Fibroblast of lung (primary cell): Measurements from ENCODE around the gene CCDC61. TPM values are rescaled to one million over a fixed set of nuclear protein-coding genes. Genes with fewer than 3 reads are reported as not detected.

ENCODE experiments used
- DNase-seq, 2 donors: peaks; one replicate each; pipeline versions ENCODE4 v3.0.0 to v3.0.0-alpha.2; 2010; ENCODE audit warnings: low read depth in 2 of 2
- H2AFZ ChIP-seq: 2 replicates; pipeline ENCODE4 v1.5.1; 2012; ENCODE audit warnings: low read length, control low read depth, inconsistent platforms
- H3K27ac ChIP-seq: 2 replicates; pipeline ENCODE4 v1.5.1; 2011; ENCODE audit warnings: low read length, control low read depth; ENCODE audit not compliant: insufficient read depth
- H3K27me3 ChIP-seq: 2 replicates; pipeline ENCODE4 v1.5.1; 2011; ENCODE audit warnings: mild to moderate bottlenecking, low read length; ENCODE audit not compliant: control insufficient read depth, insufficient read depth
- H3K36me3 ChIP-seq: 2 replicates; pipeline ENCODE4 v1.5.1; 2011; ENCODE audit warnings: low read length; ENCODE audit not compliant: control insufficient read depth, insufficient read depth
- H3K4me1 ChIP-seq: 2 replicates; pipeline ENCODE4 v1.5.1; 2011; ENCODE audit warnings: low read length; ENCODE audit not compliant: control insufficient read depth, insufficient read depth; ENCODE audit errors: extremely low read depth
- H3K4me2 ChIP-seq: 2 replicates; pipeline ENCODE4 v1.5.1; 2011; ENCODE audit warnings: low read length, control low read depth; ENCODE audit not compliant: insufficient read depth; ENCODE audit errors: extremely low read depth
- H3K4me3 ChIP-seq, 4 experiments: fragments of 200-600 bp in 1 of 4; sonication (generic) in 1 of 4; replicated peaks in 1 of 4; 2 replicates each; pipeline ENCODE4 v1.5.1; 2011 to 2016; ENCODE audit warnings: low read length in 4 of 4, low read depth in 3 of 4, mild to moderate bottlenecking in 3 of 4, control low read depth in 2 of 4, inconsistent platforms in 1 of 4, mixed read lengths in 1 of 4; ENCODE audit not compliant: insufficient read depth in 1 of 4; ENCODE audit errors: control extremely low read depth in 1 of 4
- H3K79me2 ChIP-seq: 2 replicates; pipeline ENCODE4 v1.5.1; 2012; ENCODE audit warnings: mild to moderate bottlenecking, low read length, inconsistent platforms; ENCODE audit not compliant: control insufficient read depth, insufficient read depth
- H3K9ac ChIP-seq: 2 replicates; pipeline ENCODE4 v1.5.1; 2011; ENCODE audit warnings: mild to moderate bottlenecking, low read length, control low read depth; ENCODE audit not compliant: insufficient read depth
- H3K9me3 ChIP-seq: 2 replicates; pipeline ENCODE4 v1.5.1; 2012; ENCODE audit warnings: low read depth, low read length; ENCODE audit not compliant: control insufficient read depth, insufficient read depth
- H4K20me1 ChIP-seq: 2 replicates; pipeline ENCODE4 v1.5.1; 2011; ENCODE audit warnings: low read length; ENCODE audit not compliant: control insufficient read depth, insufficient read depth; ENCODE audit errors: extremely low read depth
- EZH2 ChIP-seq: IDR thresholded peaks from 2 replicates; pipeline ENCODE4 v1.5.1; 2012; ENCODE audit warnings: low read length, control low read depth, mild to moderate bottlenecking; ENCODE audit errors: missing control alignments
- polyA plus RNA-seq, 2 donors: library from polyadenylated mRNA; depleted of rRNA in 1 of 2; stranded (reverse) in 1 of 2; unstranded in 1 of 2; fragments of >200 nt; gene quantifications; 2 replicates each; pipeline ENCODE4 v1.2.1, GENCODE V29; 2011 to 2012; ENCODE audit warnings: missing spikeins in 1 of 2
- total RNA-seq: library from RNA; depleted of rRNA; stranded (reverse); fragments of >200 nt; gene quantifications from 2 replicates; pipeline ENCODE4 v1.2.1, GENCODE V29; 2014
- TF ChIP-seq, protein P1 (sequence below), 2 donors: IDR thresholded peaks in 1 of 2; conservative IDR thresholded peaks in 1 of 2; 1 replicate in 1 of 2; 2 replicates in 1 of 2; pipeline ENCODE4 v1.5.1; 2011 to 2012; ENCODE audit warnings: low read length in 2 of 2, control low read depth in 1 of 2, inconsistent platforms in 1 of 2, low read depth in 1 of 2, mild to moderate bottlenecking in 1 of 2

CCDC61 gene
- total and polyA plus RNA-seq, 2 donors (not counting 1 experiment from before 2014, with no cell fraction given), result 4.5 to 8.9 TPM

DNA sequence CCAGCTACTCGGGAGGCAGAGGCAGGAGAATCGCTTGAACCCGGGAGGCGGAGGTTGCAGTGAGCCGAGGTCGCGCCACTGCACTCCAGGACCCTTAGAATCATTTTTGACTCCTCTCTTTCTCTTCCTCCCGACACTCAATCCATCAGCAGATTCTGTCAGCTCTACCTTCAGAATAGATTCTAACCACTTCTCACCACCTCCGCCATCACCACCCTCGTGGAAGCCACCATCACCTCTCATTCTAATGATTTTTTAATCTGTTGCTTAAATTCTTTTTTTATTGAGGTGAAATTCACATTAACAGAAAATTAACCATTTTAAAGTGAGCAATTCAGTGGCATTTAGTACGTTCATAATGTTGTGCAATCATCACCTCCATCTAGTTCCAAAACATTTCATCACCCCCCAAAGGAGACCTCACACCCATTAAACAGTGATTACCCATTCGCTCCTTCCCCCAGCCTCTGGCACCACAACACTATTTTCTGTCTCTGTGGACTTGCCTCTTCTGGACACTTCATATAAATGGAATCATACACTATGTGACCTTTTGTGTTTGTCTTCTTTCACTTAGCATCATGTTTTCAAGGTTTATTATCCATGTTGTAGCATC, 5.0 kb upstream of the CCDC61 start:
- TF ChIP-seq, protein P1, sequence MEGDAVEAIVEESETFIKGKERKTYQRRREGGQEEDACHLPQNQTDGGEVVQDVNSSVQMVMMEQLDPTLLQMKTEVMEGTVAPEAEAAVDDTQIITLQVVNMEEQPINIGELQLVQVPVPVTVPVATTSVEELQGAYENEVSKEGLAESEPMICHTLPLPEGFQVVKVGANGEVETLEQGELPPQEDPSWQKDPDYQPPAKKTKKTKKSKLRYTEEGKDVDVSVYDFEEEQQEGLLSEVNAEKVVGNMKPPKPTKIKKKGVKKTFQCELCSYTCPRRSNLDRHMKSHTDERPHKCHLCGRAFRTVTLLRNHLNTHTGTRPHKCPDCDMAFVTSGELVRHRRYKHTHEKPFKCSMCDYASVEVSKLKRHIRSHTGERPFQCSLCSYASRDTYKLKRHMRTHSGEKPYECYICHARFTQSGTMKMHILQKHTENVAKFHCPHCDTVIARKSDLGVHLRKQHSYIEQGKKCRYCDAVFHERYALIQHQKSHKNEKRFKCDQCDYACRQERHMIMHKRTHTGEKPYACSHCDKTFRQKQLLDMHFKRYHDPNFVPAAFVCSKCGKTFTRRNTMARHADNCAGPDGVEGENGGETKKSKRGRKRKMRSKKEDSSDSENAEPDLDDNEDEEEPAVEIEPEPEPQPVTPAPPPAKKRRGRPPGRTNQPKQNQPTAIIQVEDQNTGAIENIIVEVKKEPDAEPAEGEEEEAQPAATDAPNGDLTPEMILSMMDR (conservative IDR thresholded peaks at IDR 0.05 in 1 of 2, IDR thresholded peaks at IDR 0.05 in 1 of 2; ENCODE audit: low read depth in 1 of 2, low read length in 2 of 2), result no peak
- TF ChIP-seq EZH2, result no peak
- Histone ChIP-seq H3K4me2 (no peak overlapping the region), H3K4me3 (no peak overlapping the region), H3K9ac (no peak overlapping the region), H3K4me1 (peaks cover 2% of the 10 kb centered on the region), H4K20me1 (no peaks in the 10 kb centered on the region), H3K27ac (no peak overlapping the region), H3K36me3 (no peaks in the 10 kb centered on the region), H3K27me3 (no peaks in the 10 kb centered on the region), H3K79me2 (no peaks in the 10 kb centered on the region), H2AFZ (no peak overlapping the region), H3K9me3 (no peaks in the 10 kb centered on the region)
- DNase-seq, result no peak

DNA sequence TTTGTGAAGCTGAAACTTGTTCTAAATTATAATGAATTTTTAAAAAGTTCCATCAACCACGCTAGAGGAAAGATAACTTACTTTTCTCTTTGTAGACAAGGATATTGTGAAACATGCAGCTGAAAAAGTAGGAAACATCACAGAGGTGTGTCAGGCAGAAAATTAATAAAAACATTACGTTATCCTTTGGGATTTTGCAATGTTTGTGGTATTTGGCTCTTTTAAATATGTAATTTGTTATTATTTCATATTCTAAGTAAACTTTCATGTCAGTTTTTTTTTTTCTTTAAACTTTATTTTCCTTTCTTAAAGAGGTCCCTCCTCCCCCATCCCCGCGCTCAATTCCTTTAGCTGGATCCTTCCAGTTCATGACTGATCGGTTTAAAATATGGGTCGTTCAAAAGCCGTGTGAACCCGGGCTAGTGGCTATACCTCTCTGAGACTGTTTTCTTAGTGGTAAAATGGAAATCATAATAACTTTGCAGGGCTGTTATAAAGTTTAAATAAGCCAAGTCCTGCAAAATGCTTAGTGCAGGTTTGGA, 740 bp upstream of the CCDC61 start:
- TF ChIP-seq, protein P1 (conservative IDR thresholded peaks at IDR 0.05 in 1 of 2, IDR thresholded peaks at IDR 0.05 in 1 of 2; ENCODE audit: low read depth in 1 of 2, low read length in 2 of 2), result no peak
- no peak for TF ChIP-seq EZH2
- Histone ChIP-seq H3K27ac (no peak overlapping the region), H3K4me1 (peaks cover 2% of the 10 kb centered on the region), H3K27me3 (no peaks in the 10 kb centered on the region), H3K4me2 (peak overlapping the region; percentile 49), H3K9ac (no peak overlapping the region), H4K20me1 (no peaks in the 10 kb centered on the region), H3K9me3 (no peaks in the 10 kb centered on the region), H3K79me2 (no peaks in the 10 kb centered on the region), H3K4me3 (peak overlapping the region; percentile 44 to 92 (median 63)), H2AFZ (peak overlapping the region; percentile 71), H3K36me3 (peaks cover 3% of the 10 kb centered on the region)
- DNase-seq, result peak; percentile 4 to 34

DNA sequence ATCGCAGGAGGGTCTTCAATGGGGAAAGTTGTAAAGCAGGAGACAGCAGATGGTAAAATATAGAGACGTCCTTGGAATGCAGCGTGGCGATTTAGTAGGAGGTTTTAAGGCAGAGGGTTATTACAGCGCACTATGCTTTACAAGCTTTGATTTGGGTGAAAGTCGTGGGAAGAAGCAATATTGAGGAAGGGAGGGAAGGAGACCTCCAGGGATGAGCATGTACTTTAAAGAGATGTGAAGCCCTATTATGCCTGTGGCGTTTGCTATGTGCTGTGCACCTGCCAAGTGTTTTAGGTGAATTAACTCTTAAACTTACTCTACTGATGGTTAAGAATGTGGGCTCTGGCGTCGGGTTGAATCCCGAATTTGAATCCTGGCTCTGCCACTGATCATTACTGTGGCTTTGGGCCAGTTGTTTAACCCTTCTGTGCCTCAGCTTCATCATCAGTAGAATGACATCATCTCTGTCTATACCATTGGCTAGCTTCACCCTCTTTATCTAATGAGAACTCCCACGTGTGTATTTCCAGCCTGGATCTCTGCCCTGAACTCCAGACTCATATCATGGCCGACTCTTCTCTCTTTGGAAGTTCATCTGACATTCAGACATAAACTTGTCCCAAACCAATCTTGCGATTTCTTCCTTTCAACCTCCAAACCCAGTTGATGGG, 583 bp downstream of the CCDC61 start:
- Histone ChIP-seq H4K20me1 (no peaks in the 10 kb centered on the region), H3K27me3 (no peaks in the 10 kb centered on the region), H3K36me3 (peaks cover 3% of the 10 kb centered on the region), H2AFZ (peak overlapping the region; percentile 37), H3K79me2 (no peaks in the 10 kb centered on the region), H3K4me3 (peak overlapping the region; percentile 66 to 93 (median 80)), H3K4me2 (peak overlapping the region; percentile 64), H3K9me3 (no peaks in the 10 kb centered on the region), H3K27ac (peak overlapping the region; percentile 53), H3K9ac (peak overlapping the region; percentile 51), H3K4me1 (peaks cover 2% of the 10 kb centered on the region)
- TF ChIP-seq, protein P1 (conservative IDR thresholded peaks at IDR 0.05 in 1 of 2, IDR thresholded peaks at IDR 0.05 in 1 of 2; ENCODE audit: low read depth in 1 of 2, low read length in 2 of 2), result no peak
- no peak for TF ChIP-seq EZH2
- peak in 1 of 2 donors; percentile 67 for DNase-seq
